ENCODE measurements around the gene MYO1F. TPM values are rescaled to one million over a fixed set of nuclear protein-coding genes. Genes with fewer than 3 reads are reported as not detected.

Gene MYO1F
- polyA plus RNA-seq, 1 donor (not counting 4 experiments of a cell fraction or from before 2014, with no cell fraction given), result 0.14 TPM

GRCh38 chr19:8505680-8506401, 71.4 kb downstream of the MYO1F start:
- Histone ChIP-seq H4K20me1 (ENCODE audit: control insufficient read depth, extremely low read depth, insufficient read depth, low read length) (no peaks in the 10 kb centered on the region), H3K9me1 (ENCODE audit: control insufficient read depth, extremely low read depth, insufficient read depth, low read length) (no peaks in the 10 kb centered on the region), H3K9ac (ENCODE audit: control insufficient read depth, extremely low read depth, insufficient read depth, low read length) (peak overlapping the region; percentile 57), H3K4me3 (ENCODE audit: control insufficient read depth in 2 of 3, extremely low read depth in 1 of 3, insufficient read depth in 2 of 3, low read depth in 1 of 3, low read length in 3 of 3) (peak overlapping the region; percentile 42 to 69 (median 58)), H3K9me3 (ENCODE audit: control insufficient read depth, low read depth, low read length) (no peaks in the 10 kb centered on the region), H3K4me2 (ENCODE audit: control insufficient read depth, extremely low read depth, insufficient read depth, low read depth, low read length) (peak overlapping the region; percentile 87), H3K36me3 (ENCODE audit: control insufficient read depth in 2 of 2, extremely low read depth in 1 of 2, insufficient read depth in 2 of 2, low read length in 2 of 2) (peaks cover 0 to 1% of the 10 kb centered on the region in 2 experiments), H3K4me1 (ENCODE audit: control insufficient read depth, extremely low read depth, insufficient read depth, low read length) (no peaks in the 10 kb centered on the region), H2AFZ (ENCODE audit: control insufficient read depth, low read length) (peak overlapping the region; percentile 84), H3K79me2 (ENCODE audit: control insufficient read depth, insufficient read depth, low read length) (no peaks in the 10 kb centered on the region), H3K27me3 (ENCODE audit: control insufficient read depth, extremely low read depth, insufficient read depth, low read length) (no peaks in the 10 kb centered on the region), H3K27ac (ENCODE audit: control insufficient read depth, insufficient read depth, low read length) (no peak overlapping the region)
- no peak for DNase-seq (ENCODE audit: low read depth, low spot score)
- dilution Hi-C loops (cut with MboI; ENCODE audit: extremely low pct_ligation_motif_present, low sequenced_read_pairs), result no loop called here
- no peak for FAIRE-seq
- TF ChIP-seq, protein P1, sequence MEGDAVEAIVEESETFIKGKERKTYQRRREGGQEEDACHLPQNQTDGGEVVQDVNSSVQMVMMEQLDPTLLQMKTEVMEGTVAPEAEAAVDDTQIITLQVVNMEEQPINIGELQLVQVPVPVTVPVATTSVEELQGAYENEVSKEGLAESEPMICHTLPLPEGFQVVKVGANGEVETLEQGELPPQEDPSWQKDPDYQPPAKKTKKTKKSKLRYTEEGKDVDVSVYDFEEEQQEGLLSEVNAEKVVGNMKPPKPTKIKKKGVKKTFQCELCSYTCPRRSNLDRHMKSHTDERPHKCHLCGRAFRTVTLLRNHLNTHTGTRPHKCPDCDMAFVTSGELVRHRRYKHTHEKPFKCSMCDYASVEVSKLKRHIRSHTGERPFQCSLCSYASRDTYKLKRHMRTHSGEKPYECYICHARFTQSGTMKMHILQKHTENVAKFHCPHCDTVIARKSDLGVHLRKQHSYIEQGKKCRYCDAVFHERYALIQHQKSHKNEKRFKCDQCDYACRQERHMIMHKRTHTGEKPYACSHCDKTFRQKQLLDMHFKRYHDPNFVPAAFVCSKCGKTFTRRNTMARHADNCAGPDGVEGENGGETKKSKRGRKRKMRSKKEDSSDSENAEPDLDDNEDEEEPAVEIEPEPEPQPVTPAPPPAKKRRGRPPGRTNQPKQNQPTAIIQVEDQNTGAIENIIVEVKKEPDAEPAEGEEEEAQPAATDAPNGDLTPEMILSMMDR (optimal IDR thresholded peaks at IDR 0.05 in 1 of 3, IDR thresholded peaks at IDR 0.05 in 1 of 3, conservative IDR thresholded peaks at IDR 0.05 in 1 of 3; ENCODE audit: extremely low read depth in 1 of 3, insufficient read depth in 2 of 3, low read length in 3 of 3), result peak; percentile 70 to 79 (median 77)
- no peak for TF ChIP-seq EZH2 (IDR thresholded peaks at IDR 0.05; ENCODE audit: low read length)

DNA sequence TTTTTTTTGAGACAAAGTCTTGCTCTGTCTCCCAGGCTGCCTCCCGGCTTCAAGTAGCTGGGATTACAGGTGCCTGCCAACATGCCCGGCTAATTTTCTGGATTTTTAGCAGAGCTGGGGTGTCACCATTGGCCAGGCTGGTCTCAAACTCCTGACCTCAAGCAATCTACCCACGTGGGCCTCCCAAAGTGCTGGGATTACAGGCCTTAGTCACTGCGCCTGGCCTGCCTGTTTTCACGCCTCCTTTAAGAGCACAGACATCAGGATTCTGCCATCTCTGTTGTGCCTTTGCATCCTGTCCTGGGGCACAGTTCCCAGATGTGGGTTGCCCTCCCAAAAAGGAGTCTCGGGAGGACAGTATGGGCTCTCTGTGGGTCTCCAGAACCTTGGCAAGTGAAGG, 72.3 kb downstream of the MYO1F start:
- no peaks in the 10 kb centered on the region for H3K79me2 ChIP-seq (ENCODE audit: control insufficient read depth, insufficient read depth, low read length)
- no peak overlapping the region for H3K4me3 ChIP-seq (ENCODE audit: control insufficient read depth in 2 of 3, extremely low read depth in 1 of 3, insufficient read depth in 2 of 3, low read depth in 1 of 3, low read length in 3 of 3)
- TF ChIP-seq EZH2 (IDR thresholded peaks at IDR 0.05; ENCODE audit: low read length), result no peak
- TF ChIP-seq, protein P1 (optimal IDR thresholded peaks at IDR 0.05 in 1 of 3, IDR thresholded peaks at IDR 0.05 in 1 of 3, conservative IDR thresholded peaks at IDR 0.05 in 1 of 3; ENCODE audit: extremely low read depth in 1 of 3, insufficient read depth in 2 of 3, low read length in 3 of 3), result no peak
- H3K27me3 ChIP-seq (ENCODE audit: control insufficient read depth, extremely low read depth, insufficient read depth, low read length), result no peaks in the 10 kb centered on the region
- H3K9me1 ChIP-seq (ENCODE audit: control insufficient read depth, extremely low read depth, insufficient read depth, low read length), result no peaks in the 10 kb centered on the region
- H3K4me2 ChIP-seq (ENCODE audit: control insufficient read depth, extremely low read depth, insufficient read depth, low read depth, low read length), result no peak overlapping the region
- no peaks in the 10 kb centered on the region for H4K20me1 ChIP-seq (ENCODE audit: control insufficient read depth, extremely low read depth, insufficient read depth, low read length)
- H3K4me1 ChIP-seq (ENCODE audit: control insufficient read depth, extremely low read depth, insufficient read depth, low read length), result no peaks in the 10 kb centered on the region
- H3K9ac ChIP-seq (ENCODE audit: control insufficient read depth, extremely low read depth, insufficient read depth, low read length), result no peak overlapping the region
- H3K9me3 ChIP-seq (ENCODE audit: control insufficient read depth, low read depth, low read length), result no peaks in the 10 kb centered on the region
- no peak for DNase-seq (ENCODE audit: low read depth, low spot score)
- H3K36me3 ChIP-seq (ENCODE audit: control insufficient read depth in 2 of 2, extremely low read depth in 1 of 2, insufficient read depth in 2 of 2, low read length in 2 of 2), result peaks cover 0 to 1% of the 10 kb centered on the region in 2 experiments
- H2AFZ ChIP-seq (ENCODE audit: control insufficient read depth, low read length), result no peak overlapping the region
- dilution Hi-C loops (cut with MboI; ENCODE audit: extremely low pct_ligation_motif_present, low sequenced_read_pairs), result no loop called here
- no peak for FAIRE-seq
- no peak overlapping the region for H3K27ac ChIP-seq (ENCODE audit: control insufficient read depth, insufficient read depth, low read length)
